SU-DHL-6 (cell line): ENCODE data around the gene LRRC46.

ENCODE experiments used
- H2AFZ ChIP-seq: fragments of 200-600 bp; sonication (generic); 2 replicates; pipeline ENCODE4 v1.6.1; 2014; ENCODE audit warnings: low read depth, mild to moderate bottlenecking, moderate library complexity, mixed read lengths, antibody characterized with exemption, low read length; ENCODE audit not compliant: severe bottlenecking
- H3F3A ChIP-seq: fragments of 200-600 bp; shearing (Covaris generic); 2 replicates; pipeline ENCODE4 v1.6.0; 2016; ENCODE audit warnings: antibody characterized with exemption, mild to moderate bottlenecking; ENCODE audit not compliant: insufficient read depth
- H3K27ac ChIP-seq: fragments of 200-600 bp; sonication (generic); 2 replicates; pipeline ENCODE4 v1.5.1; 2016; ENCODE audit warnings: low read depth, mild to moderate bottlenecking, low read length, moderate library complexity, mixed read lengths
- H3K27me3 ChIP-seq: fragments of 200-600 bp; sonication (generic), shearing (Covaris generic); 2 replicates; pipeline ENCODE4 v1.6.0; 2014; ENCODE audit warnings: mild to moderate bottlenecking, low read length
- H3K36me3 ChIP-seq: fragments of 200-600 bp; sonication (generic); 2 replicates; pipeline ENCODE4 v1.6.1; 2014; ENCODE audit warnings: mild to moderate bottlenecking, low read length, mixed read lengths
- H3K4me2 ChIP-seq: fragments of 300-600, 200-600 bp; shearing (Covaris generic), sonication (generic); 2 replicates; pipeline ENCODE4 v1.6.0; 2014; ENCODE audit warnings: low read length, low read depth, mild to moderate bottlenecking; ENCODE audit not compliant: poor library complexity, severe bottlenecking
- H3K4me3 ChIP-seq: fragments of 200-600 bp; sonication (generic); 2 replicates; pipeline ENCODE4 v1.5.1; 2014; ENCODE audit warnings: antibody characterized with exemption, low read length, mild to moderate bottlenecking, mixed read lengths; ENCODE audit not compliant: insufficient read depth, poor library complexity, severe bottlenecking
- H3K79me2 ChIP-seq: fragments of 200-600 bp; sonication (generic); 2 replicates; pipeline ENCODE4 v1.6.1; 2014; ENCODE audit warnings: mild to moderate bottlenecking, low read length, moderate library complexity; ENCODE audit not compliant: insufficient read depth
- H3K9ac ChIP-seq: fragments of 200-600 bp; sonication (generic); 2 replicates; pipeline ENCODE4 v1.7.0; 2014; ENCODE audit warnings: mild to moderate bottlenecking, low read length
- H3K9me2 ChIP-seq: fragments of 200-600 bp; sonication (generic); replicated peaks from 2 replicates; pipeline ENCODE4 v1.6.1; 2014; ENCODE audit warnings: low read length; ENCODE audit not compliant: insufficient read depth
- H3K9me3 ChIP-seq: fragments of 200-600 bp; sonication (generic); 2 replicates; pipeline ENCODE4 v1.6.1; 2014; ENCODE audit warnings: low read length, mixed read lengths; ENCODE audit not compliant: insufficient read depth
- H4K20me1 ChIP-seq: fragments of 200-600 bp; sonication (generic); 2 replicates; pipeline ENCODE4 v1.6.1; 2014; ENCODE audit warnings: low read depth, mild to moderate bottlenecking, antibody characterized with exemption, low read length, moderate library complexity, mixed read lengths
- CTCF ChIP-seq: fragments of 200-600 bp; sonication (generic); IDR thresholded peaks from one replicate; pipeline ENCODE4 v1.5.1; 2017; ENCODE audit warnings: antibody characterized with exemption, mild to moderate bottlenecking, low read length, moderate library complexity; ENCODE audit not compliant: insufficient read depth, poor library complexity, severe bottlenecking
- EZH2phosphoT487 ChIP-seq: fragments of 200-600 bp; sonication (generic), shearing (Covaris generic); conservative IDR thresholded peaks from 2 replicates; pipeline ENCODE4 v1.6.1; 2018; ENCODE audit warnings: mild to moderate bottlenecking, antibody characterized with exemption, low read length, moderate library complexity, mixed read lengths

The LRRC46 gene

GRCh38 chr17:47791025-47791424 lies 40.4 kb upstream of the LRRC46 start:
- Histone ChIP-seq H3K4me3 (no peak overlapping the region), H3F3A (no peaks in the 10 kb centered on the region), H3K9me2 (no peaks in the 10 kb centered on the region), H3K36me3 (no peaks in the 10 kb centered on the region), H3K9me3 (no peaks in the 10 kb centered on the region), H3K9ac (no peak overlapping the region), H4K20me1 (no peaks in the 10 kb centered on the region), H3K79me2 (no peaks in the 10 kb centered on the region), H3K27ac (no peak overlapping the region), H3K4me2 (no peak overlapping the region), H2AFZ (no peak overlapping the region), H3K27me3 (0 out of 2 replicates have a peak, but pooled peaks cover 3% of the 10 kb centered on the region)
- TF ChIP-seq CTCF (no peak), EZH2phosphoT487 (no peak)

- no peak for TF ChIP-seq CTCF
- Histone ChIP-seq H3K9ac (no peak overlapping the region), H3K4me3 (no peak overlapping the region), H3K36me3 (no peaks in the 10 kb centered on the region), H3F3A (no peaks in the 10 kb centered on the region), H3K27ac (no peak overlapping the region), H3K27me3 (0 out of 2 replicates have a peak, but pooled peaks cover 3% of the 10 kb centered on the region), H3K4me2 (no peak overlapping the region), H4K20me1 (no peaks in the 10 kb centered on the region), H3K9me2 (no peaks in the 10 kb centered on the region), H3K79me2 (no peaks in the 10 kb centered on the region), H3K9me3 (no peaks in the 10 kb centered on the region), H2AFZ (no peak overlapping the region)
These were observed 39.0 kb upstream of the LRRC46 start for GRCh38 chr17:47792457-47792856.

GRCh38 chr17:47792979-47793378 lies 38.5 kb upstream of the LRRC46 start:
- Histone ChIP-seq H3F3A (no peaks in the 10 kb centered on the region), H3K79me2 (no peaks in the 10 kb centered on the region), H3K27me3 (0 out of 2 replicates have a peak, but pooled peaks cover 3% of the 10 kb centered on the region), H3K4me2 (no peak overlapping the region), H2AFZ (no peak overlapping the region), H3K27ac (no peak overlapping the region), H3K9me2 (no peaks in the 10 kb centered on the region), H4K20me1 (no peaks in the 10 kb centered on the region), H3K9ac (no peak overlapping the region), H3K9me3 (no peaks in the 10 kb centered on the region), H3K36me3 (no peaks in the 10 kb centered on the region), H3K4me3 (no peak overlapping the region)
- TF ChIP-seq EZH2phosphoT487 (no peak), CTCF (no peak)
